K562 (cell line): ENCODE measurements around the gene CRB2.

Experiments used
- CEBPB ChIP-seq: fragments of 450-650 bp; IDR thresholded peaks from 2 replicates; pipeline ENCODE4 v1.6.1; 2016; ENCODE audit warnings: missing genetic modification characterization, missing compliant biosample characterization
- IFI16 ChIP-seq: fragments of 250-450 bp; sonication (Bioruptor Pico); IDR thresholded peaks from 2 replicates; pipeline ENCODE4 v2.1.2; 2022; ENCODE audit warnings: mild to moderate bottlenecking, inconsistent platforms
- MAFK ChIP-seq: IDR thresholded peaks from 2 replicates; pipeline ENCODE4 v1.6.1; 2011; ENCODE audit warnings: low read length, improper control_type of control experiment
- NR2C1 ChIP-seq, 2 experiments: fragments of 450-650 bp; IDR thresholded peaks; 2 replicates each; pipeline ENCODE4 v1.6.1; 2017; ENCODE audit warnings: mild to moderate bottlenecking in 2 of 2, antibody characterized with exemption in 1 of 2, inconsistent platforms in 1 of 2, missing compliant biosample characterization in 1 of 2, missing genetic modification characterization in 1 of 2
- NRF1 ChIP-seq, 2 experiments: fragments of 450-650 bp; IDR thresholded peaks in 1 of 2; conservative IDR thresholded peaks in 1 of 2; 2 replicates each; pipeline ENCODE4 v1.6.1; 2014; ENCODE audit warnings: mild to moderate bottlenecking in 2 of 2
- POLR2AphosphoS2 ChIP-seq: IDR thresholded peaks from 2 replicates; pipeline ENCODE4 v1.6.1; 2012; ENCODE audit warnings: low read length, improper control_type of control experiment
- POLR2AphosphoS5 ChIP-seq: IDR thresholded peaks from 2 replicates; pipeline ENCODE4 v1.6.1; 2011; ENCODE audit warnings: mild to moderate bottlenecking, low read depth, low read length, moderate library complexity; ENCODE audit not compliant: control insufficient read depth, insufficient read depth
- RBM39 ChIP-seq: fragments of 200-400 bp; formaldehyde crosslinking; optimal IDR thresholded peaks from 2 replicates; pipeline ENCODE3; 2018; ENCODE audit warnings: low read depth, low read length
- RNF2 ChIP-seq: sonication (generic); IDR thresholded peaks from 2 replicates; pipeline ENCODE4 v1.6.1; 2016
- ZNF140 ChIP-seq: fragments of 250-450 bp; sonication (Bioruptor Pico); IDR thresholded peaks from 2 replicates; pipeline ENCODE4 v1.8.0; 2021; ENCODE audit warnings: moderate library complexity, mild to moderate bottlenecking, inconsistent platforms
- TF ChIP-seq, protein P1 (sequence below): sonication (generic); formaldehyde crosslinking; IDR thresholded peaks from 2 replicates; pipeline ENCODE4 v1.8.0; 2022; ENCODE audit warnings: mild to moderate bottlenecking, missing genetic modification reagents, borderline replicate concordance
- TF ChIP-seq, protein P2 (sequence below): sonication (generic); formaldehyde crosslinking; IDR thresholded peaks from 2 replicates; pipeline ENCODE4 v1.9.0; 2022; ENCODE audit warnings: mild to moderate bottlenecking, missing genetic modification reagents
- TF ChIP-seq, protein P3 (sequence below): fragments of 250-450 bp; sonication (Bioruptor Pico); IDR thresholded peaks from 2 replicates; pipeline ENCODE4 v1.5.0; 2021; ENCODE audit warnings: mild to moderate bottlenecking, moderate library complexity
- TF ChIP-seq, protein P4 (sequence below): sonication (generic); formaldehyde crosslinking; IDR thresholded peaks from 2 replicates; pipeline ENCODE4 v1.9.0; 2022; ENCODE audit warnings: mild to moderate bottlenecking, missing genetic modification reagents

DNA sequence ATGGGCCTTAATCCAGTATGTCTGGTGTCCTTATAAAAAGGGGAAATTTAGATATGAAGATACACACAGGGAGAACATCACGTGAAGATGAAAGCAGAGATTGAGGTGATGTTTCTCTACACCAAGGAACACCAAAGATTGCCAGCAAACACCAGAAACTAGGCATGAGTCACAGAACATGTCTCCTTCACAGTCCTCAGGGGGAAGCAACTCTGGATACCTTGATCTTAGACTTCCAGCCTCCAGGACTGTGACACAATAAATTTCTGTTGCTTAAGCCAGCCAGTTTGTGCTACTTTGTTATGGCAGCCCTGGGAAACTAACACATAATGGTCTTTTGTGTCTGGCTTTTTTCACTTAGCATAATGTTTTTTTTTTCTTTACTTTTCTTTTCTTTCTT lies 46.4 kb upstream of the CRB2 start:
- no peak for TF ChIP-seq ZNF140 (CRISPR knock-in tag)
- no peak for TF ChIP-seq CEBPB (tag)
- TF ChIP-seq, protein P1, sequence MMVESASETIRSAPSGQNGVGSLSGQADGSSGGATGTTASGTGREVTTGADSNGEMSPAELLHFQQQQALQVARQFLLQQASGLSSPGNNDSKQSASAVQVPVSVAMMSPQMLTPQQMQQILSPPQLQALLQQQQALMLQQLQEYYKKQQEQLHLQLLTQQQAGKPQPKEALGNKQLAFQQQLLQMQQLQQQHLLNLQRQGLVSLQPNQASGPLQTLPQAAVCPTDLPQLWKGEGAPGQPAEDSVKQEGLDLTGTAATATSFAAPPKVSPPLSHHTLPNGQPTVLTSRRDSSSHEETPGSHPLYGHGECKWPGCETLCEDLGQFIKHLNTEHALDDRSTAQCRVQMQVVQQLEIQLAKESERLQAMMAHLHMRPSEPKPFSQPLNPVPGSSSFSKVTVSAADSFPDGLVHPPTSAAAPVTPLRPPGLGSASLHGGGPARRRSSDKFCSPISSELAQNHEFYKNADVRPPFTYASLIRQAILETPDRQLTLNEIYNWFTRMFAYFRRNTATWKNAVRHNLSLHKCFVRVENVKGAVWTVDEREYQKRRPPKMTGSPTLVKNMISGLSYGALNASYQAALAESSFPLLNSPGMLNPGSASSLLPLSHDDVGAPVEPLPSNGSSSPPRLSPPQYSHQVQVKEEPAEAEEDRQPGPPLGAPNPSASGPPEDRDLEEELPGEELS (CRISPR knock-in tag): no peak
- TF ChIP-seq, protein P2, sequence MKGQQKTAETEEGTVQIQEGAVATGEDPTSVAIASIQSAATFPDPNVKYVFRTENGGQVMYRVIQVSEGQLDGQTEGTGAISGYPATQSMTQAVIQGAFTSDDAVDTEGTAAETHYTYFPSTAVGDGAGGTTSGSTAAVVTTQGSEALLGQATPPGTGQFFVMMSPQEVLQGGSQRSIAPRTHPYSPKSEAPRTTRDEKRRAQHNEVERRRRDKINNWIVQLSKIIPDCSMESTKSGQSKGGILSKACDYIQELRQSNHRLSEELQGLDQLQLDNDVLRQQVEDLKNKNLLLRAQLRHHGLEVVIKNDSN: no peak
- TF ChIP-seq POLR2AphosphoS5: no peak
- TF ChIP-seq POLR2AphosphoS2: no peak
- no peak for TF ChIP-seq NRF1 (conservative IDR thresholded peaks at IDR 0.05 in 1 of 2, IDR thresholded peaks at IDR 0.05 in 1 of 2)
- no peak for TF ChIP-seq RNF2
- TF ChIP-seq NR2C1 (IDR thresholded peaks at IDR 0.05): no peak
- TF ChIP-seq NR2C1 (tag; IDR thresholded peaks at IDR 0.05): no peak
- no peak for TF ChIP-seq IFI16 (CRISPR knock-in tag)
- TF ChIP-seq, protein P3, sequence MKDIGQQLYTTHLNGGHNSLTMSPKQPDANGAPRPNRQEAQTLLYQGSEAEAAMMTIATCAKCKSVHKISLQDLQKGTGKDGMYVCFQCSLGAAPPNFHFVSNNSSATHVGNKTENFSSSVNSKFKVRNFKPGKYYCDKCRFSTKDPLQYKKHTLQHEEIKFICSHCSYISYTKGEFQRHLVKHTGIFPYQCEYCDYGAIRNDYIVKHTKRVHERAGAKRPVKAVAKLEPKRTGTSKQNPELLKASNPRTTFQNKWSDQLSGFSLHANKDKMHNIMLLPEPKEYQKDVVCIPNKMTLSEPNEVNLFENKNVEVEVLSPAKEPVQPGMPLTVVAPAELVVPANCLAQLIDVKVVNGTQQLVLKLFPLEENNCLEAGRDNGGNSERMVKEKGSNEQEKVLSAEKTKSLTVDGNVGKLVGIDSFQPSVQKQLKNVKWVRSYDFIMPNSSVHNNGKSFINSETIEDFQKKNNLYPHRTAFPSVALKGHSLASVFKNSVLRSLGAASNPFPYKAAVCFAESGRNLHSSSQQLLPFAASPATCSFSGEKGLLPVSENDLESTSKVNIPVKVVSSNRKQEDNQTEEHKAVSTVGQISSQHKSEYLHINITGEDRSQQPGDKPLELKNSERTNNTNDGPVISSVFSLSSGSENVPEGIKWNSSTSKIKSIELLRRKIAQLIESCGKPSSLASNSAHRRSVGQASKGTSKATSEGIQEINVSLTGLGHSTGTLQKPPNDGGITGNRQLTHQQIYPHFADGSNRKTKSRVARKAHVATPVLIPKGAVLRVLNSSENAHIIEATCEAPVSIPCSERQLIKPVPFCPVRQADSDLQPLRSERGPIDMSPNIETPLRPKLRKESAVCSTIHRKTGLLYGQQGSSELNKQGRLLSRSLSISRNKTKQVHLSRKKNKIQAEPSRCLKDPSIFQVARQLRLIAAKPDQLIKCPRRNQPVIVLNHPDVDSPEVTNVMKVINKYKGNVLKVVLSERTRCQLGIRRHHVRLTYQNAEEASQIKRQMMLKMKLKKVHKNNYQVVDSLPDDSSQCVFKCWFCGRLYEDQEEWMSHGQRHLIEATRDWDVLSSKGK (CRISPR knock-in tag): no peak
- TF ChIP-seq, protein P4, sequence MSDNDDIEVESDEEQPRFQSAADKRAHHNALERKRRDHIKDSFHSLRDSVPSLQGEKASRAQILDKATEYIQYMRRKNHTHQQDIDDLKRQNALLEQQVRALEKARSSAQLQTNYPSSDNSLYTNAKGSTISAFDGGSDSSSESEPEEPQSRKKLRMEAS (CRISPR knock-in tag): no peak
- no peak for TF ChIP-seq RBM39
- no peak for TF ChIP-seq MAFK
